ENCODE results near the gene ARSB.

ARSB gene

DNA sequence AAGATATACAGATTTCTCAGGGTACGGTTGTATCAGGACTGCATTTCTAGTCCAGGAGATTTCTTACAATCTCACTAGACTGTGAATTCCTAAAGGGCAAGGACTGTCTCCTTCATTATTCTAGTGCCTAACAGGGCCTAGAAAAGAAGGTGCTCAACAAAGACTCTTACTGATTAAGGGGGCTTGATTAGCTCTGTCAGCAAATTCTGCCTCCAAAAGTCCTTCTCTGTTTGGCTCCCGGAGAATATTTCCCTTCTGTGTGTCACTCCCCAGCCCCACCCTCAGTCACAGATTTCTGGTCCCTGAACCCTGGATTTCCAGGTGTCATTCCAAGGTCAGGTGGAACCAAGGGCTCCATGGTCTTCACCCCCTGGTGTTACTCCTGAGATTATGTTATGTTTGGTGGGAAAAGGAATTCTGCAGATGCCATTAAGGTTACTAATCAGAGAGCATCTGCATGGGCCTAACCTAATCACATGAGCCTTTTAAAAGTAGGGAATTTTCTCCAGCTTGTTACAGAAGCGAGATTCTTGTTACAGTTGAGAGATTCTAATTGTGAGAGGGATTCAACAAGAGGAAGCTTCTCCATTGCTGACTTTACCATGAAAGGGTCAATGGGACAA, 168.9 kb downstream of the ARSB start:
- 98 to 100% methylated on average over 2 to 3 of the region's 3 CpGs for WGBS, 2 experiments (ENCODE audit: insufficient coverage in 2 of 2)
- no peak overlapping the region for H3K27ac ChIP-seq (ENCODE audit: low read depth, low read length, severe bottlenecking)
- no peaks in the 10 kb centered on the region for H3K9me3 ChIP-seq (ENCODE audit: control insufficient read depth, low read length)
- no peaks in the 10 kb centered on the region for H3K4me1 ChIP-seq (ENCODE audit: control insufficient read depth, insufficient read depth, low read length, poor library complexity, severe bottlenecking)
- H3K36me3 ChIP-seq (ENCODE audit: control insufficient read depth, insufficient read depth, low read length) = peaks cover 5% of the 10 kb centered on the region
- H3K4me3 ChIP-seq (ENCODE audit: extremely low read depth, insufficient read depth, low read length, poor library complexity, severe bottlenecking) = no peak overlapping the region

DNA sequence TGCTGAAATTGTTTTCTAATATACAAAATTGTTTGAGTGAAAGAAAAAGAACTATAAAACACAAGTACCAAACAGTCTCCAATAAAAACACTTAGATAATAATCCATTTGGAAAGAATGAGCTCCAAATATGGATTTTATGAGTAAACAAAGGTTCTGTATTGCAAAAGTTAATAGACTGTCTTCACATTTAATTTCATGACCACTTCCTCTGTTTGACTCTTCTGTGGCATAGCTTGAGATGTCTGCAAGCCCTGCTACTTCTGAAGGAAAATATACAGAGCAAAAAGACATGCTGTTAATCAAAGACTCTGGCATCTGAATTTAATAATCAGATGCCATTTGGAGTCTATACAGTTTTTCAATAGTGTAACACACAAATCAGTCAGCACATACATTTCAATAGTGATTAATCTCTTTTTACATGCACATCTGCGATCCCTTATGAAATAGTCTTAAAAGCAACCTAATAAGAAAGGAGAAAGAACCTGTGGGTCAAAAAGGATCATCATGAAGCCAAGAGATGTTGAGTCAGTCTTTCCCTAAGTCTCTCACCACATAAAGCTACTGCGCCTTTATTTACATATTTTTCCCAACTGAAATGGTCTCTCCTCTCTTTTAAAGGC, 171.1 kb downstream of the ARSB start:
- 85 to 94% methylated on average over 2 of the region's 2 CpGs for WGBS, 2 experiments (ENCODE audit: insufficient coverage in 2 of 2)

GRCh38 chr5:78813286-78813685, 171.8 kb downstream of the ARSB start:
- no peak overlapping the region for H3K27ac ChIP-seq (ENCODE audit: low read depth, low read length, severe bottlenecking)
- H3K9me3 ChIP-seq (ENCODE audit: control insufficient read depth, low read length) = no peaks in the 10 kb centered on the region
- peaks cover 5% of the 10 kb centered on the region for H3K36me3 ChIP-seq (ENCODE audit: control insufficient read depth, insufficient read depth, low read length)
- WGBS, 2 experiments (ENCODE audit: insufficient coverage in 2 of 2) = 67% methylated on average over 1 of the region's 1 CpG; no CpG with 5 or more reads in 1 of the 2 experiments
- no peaks in the 10 kb centered on the region for H3K4me1 ChIP-seq (ENCODE audit: control insufficient read depth, insufficient read depth, low read length, poor library complexity, severe bottlenecking)
- H3K4me3 ChIP-seq (ENCODE audit: extremely low read depth, insufficient read depth, low read length, poor library complexity, severe bottlenecking) = no peak overlapping the region

More for the DNA sequence above, 171.1 kb downstream of the ARSB start:
- Histone ChIP-seq H3K4me3 (ENCODE audit: extremely low read depth, insufficient read depth, low read length, poor library complexity, severe bottlenecking) (no peak overlapping the region), H3K4me1 (ENCODE audit: control insufficient read depth, insufficient read depth, low read length, poor library complexity, severe bottlenecking) (no peaks in the 10 kb centered on the region), H3K36me3 (ENCODE audit: control insufficient read depth, insufficient read depth, low read length) (peaks cover 5% of the 10 kb centered on the region), H3K27ac (ENCODE audit: low read depth, low read length, severe bottlenecking) (no peak overlapping the region), H3K9me3 (ENCODE audit: control insufficient read depth, low read length) (no peaks in the 10 kb centered on the region)

DNA sequence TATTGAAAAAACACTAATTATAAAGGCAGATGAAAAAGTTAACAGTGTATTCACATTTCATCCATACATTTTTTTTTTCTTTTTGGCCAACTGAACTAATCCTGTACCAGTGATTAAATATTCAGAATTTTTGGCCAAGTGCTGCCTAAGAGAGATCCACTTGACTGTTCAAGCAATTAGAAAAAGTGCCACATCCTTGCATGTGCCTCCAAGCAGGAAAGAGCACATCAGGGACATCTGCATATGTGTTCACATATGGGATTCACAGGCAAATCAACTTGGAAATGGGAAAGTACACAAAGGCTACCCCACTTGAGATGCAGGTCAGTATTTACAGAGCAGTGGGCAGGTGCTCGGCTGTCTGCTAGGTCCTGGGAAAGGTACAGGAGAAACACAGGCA, 173.2 kb downstream of the ARSB start:
- Histone ChIP-seq H3K27ac (ENCODE audit: low read depth, low read length, severe bottlenecking) (no peak overlapping the region), H3K36me3 (ENCODE audit: control insufficient read depth, insufficient read depth, low read length) (peaks cover 4% of the 10 kb centered on the region), H3K9me3 (ENCODE audit: control insufficient read depth, low read length) (no peaks in the 10 kb centered on the region), H3K4me1 (ENCODE audit: control insufficient read depth, insufficient read depth, low read length, poor library complexity, severe bottlenecking) (peaks cover 1% of the 10 kb centered on the region), H3K4me3 (ENCODE audit: extremely low read depth, insufficient read depth, low read length, poor library complexity, severe bottlenecking) (no peak overlapping the region)
- WGBS, 2 experiments (ENCODE audit: insufficient coverage in 2 of 2) = 100% methylated on average over 1 of the region's 1 CpG

DNA sequence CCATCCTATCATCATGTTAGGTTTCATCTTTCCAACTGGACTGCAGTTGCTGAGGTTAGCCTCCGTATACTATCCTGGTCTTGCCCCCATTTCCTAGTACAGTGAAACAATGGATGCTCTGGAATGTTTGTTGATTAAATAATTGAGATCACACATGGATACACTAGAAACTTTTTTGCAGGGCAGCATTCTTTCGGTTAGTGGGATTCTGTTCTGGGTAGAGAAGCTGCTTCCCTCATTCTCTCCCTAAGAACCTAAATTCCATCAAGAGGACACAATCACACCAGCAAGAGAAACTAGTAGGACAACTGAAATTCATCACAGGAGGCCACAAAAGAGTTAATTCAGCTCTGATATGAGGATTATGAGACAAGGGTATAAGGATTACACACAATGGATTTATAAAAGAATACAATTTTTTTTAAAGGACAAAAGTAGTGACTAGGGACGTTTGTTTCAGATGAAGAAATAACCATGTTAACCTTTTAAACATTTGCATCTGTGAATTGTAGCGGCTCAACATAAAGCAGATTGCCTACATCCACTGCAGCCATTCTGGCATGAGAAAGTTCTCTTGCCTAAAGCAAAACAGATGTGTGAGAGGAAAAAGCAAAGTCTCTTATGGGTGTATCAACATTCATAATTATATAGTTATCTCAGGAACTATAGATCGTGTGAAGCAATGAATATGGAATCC, 173.8 kb downstream of the ARSB start:
- Histone ChIP-seq H3K36me3 (ENCODE audit: control insufficient read depth, insufficient read depth, low read length) (no peaks in the 10 kb centered on the region), H3K4me1 (ENCODE audit: control insufficient read depth, insufficient read depth, low read length, poor library complexity, severe bottlenecking) (peaks cover 4% of the 10 kb centered on the region), H3K4me3 (ENCODE audit: extremely low read depth, insufficient read depth, low read length, poor library complexity, severe bottlenecking) (no peak overlapping the region), H3K9me3 (ENCODE audit: control insufficient read depth, low read length) (no peaks in the 10 kb centered on the region), H3K27ac (ENCODE audit: low read depth, low read length, severe bottlenecking) (no peak overlapping the region)
- no CpG with 5 or more reads among the region's 5 CpGs for WGBS, 2 experiments (ENCODE audit: insufficient coverage in 2 of 2)

- Histone ChIP-seq H3K9me3 (ENCODE audit: control insufficient read depth, low read length) (no peaks in the 10 kb centered on the region), H3K4me1 (ENCODE audit: control insufficient read depth, insufficient read depth, low read length, poor library complexity, severe bottlenecking) (peaks cover 4% of the 10 kb centered on the region), H3K4me3 (ENCODE audit: extremely low read depth, insufficient read depth, low read length, poor library complexity, severe bottlenecking) (no peak overlapping the region), H3K27ac (ENCODE audit: low read depth, low read length, severe bottlenecking) (no peak overlapping the region), H3K36me3 (ENCODE audit: control insufficient read depth, insufficient read depth, low read length) (no peaks in the 10 kb centered on the region)
- 92 to 94% methylated on average over 2 to 6 of the region's 6 CpGs for WGBS, 2 experiments (ENCODE audit: insufficient coverage in 2 of 2)
These were observed 174.8 kb downstream of the ARSB start for GRCh38 chr5:78810098-78810920.

DNA sequence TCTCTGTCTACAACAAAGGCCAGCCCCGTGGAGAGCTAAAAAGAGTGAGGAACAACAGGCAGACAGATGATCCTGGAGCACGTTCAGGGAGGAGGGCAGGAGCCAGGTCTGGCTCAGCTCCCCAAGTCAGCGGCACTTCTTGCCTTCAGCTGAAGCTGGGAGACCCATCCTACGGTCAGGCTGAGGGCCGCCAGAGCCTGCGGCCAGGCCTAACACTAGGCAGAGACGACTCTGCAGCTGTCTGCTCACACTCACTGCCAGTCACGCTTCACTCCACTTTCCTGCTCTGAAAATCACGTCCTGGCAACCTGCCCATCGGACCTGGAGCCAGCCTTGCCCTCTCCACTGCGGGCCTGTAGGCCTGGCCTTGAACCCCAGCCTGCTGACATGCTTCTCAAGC, 175.7 kb downstream of the ARSB start:
- H3K27ac ChIP-seq (ENCODE audit: low read depth, low read length, severe bottlenecking) = no peak overlapping the region
- WGBS, 2 experiments (ENCODE audit: insufficient coverage in 2 of 2) = 91 to 93% methylated on average over 11 of the region's 11 CpGs
- no peaks in the 10 kb centered on the region for H3K9me3 ChIP-seq (ENCODE audit: control insufficient read depth, low read length)
- H3K36me3 ChIP-seq (ENCODE audit: control insufficient read depth, insufficient read depth, low read length) = no peaks in the 10 kb centered on the region
- peaks cover 4% of the 10 kb centered on the region for H3K4me1 ChIP-seq (ENCODE audit: control insufficient read depth, insufficient read depth, low read length, poor library complexity, severe bottlenecking)
- no peak overlapping the region for H3K4me3 ChIP-seq (ENCODE audit: extremely low read depth, insufficient read depth, low read length, poor library complexity, severe bottlenecking)

DNA sequence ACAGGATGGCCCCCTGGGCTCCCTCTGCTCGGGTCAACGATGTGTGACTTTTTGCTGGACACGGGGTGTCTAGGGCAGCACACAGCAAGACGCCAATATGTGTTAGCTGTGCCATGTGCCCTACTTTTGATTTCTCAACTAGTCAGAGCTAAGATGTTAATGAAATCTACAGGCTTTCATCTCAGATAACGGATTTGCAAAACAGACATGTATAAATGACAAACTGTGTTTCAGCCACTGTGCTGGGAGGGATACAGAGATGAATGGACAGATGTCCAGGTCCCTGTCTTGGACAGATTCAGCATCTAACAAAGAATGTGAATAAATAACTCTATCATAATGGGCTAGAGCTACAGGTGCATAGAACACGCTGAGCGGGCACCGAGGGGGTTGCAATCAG, 176.3 kb downstream of the ARSB start:
- WGBS, 2 experiments (ENCODE audit: insufficient coverage in 2 of 2) = 96 to 99% methylated on average over 8 of the region's 8 CpGs

DNA sequence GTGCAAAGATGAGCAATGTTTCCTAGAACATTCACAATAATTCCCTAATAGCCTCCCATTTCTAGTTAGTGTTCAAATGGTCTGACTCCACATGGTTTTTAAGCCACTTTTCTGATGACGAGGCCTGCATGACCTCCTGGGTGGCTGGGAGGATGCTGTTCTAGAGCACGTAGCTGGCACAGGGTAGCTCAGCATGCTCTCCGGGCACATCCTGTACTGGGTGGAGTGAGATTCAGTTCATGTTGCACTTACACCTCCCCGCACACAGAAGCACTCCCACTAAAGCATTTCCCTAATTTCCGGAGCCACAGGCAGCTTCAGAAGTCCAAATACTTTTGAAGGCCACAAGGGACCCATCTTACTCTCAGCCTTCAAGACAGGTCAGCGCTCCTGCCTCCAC, 176.7 kb downstream of the ARSB start:
- Histone ChIP-seq H3K4me1 (ENCODE audit: control insufficient read depth, insufficient read depth, low read length, poor library complexity, severe bottlenecking) (peaks cover 4% of the 10 kb centered on the region), H3K4me3 (ENCODE audit: extremely low read depth, insufficient read depth, low read length, poor library complexity, severe bottlenecking) (no peak overlapping the region), H3K36me3 (ENCODE audit: control insufficient read depth, insufficient read depth, low read length) (no peaks in the 10 kb centered on the region), H3K27ac (ENCODE audit: low read depth, low read length, severe bottlenecking) (no peak overlapping the region), H3K9me3 (ENCODE audit: control insufficient read depth, low read length) (no peaks in the 10 kb centered on the region)
- WGBS, 2 experiments (ENCODE audit: insufficient coverage in 2 of 2) = 89 to 97% methylated on average over 3 to 6 of the region's 6 CpGs

More for the DNA sequence above, 176.3 kb downstream of the ARSB start:
- Histone ChIP-seq H3K9me3 (ENCODE audit: control insufficient read depth, low read length) (no peaks in the 10 kb centered on the region), H3K27ac (ENCODE audit: low read depth, low read length, severe bottlenecking) (no peak overlapping the region), H3K4me3 (ENCODE audit: extremely low read depth, insufficient read depth, low read length, poor library complexity, severe bottlenecking) (no peak overlapping the region), H3K4me1 (ENCODE audit: control insufficient read depth, insufficient read depth, low read length, poor library complexity, severe bottlenecking) (peaks cover 4% of the 10 kb centered on the region), H3K36me3 (ENCODE audit: control insufficient read depth, insufficient read depth, low read length) (no peaks in the 10 kb centered on the region)

- no peak overlapping the region for H3K27ac ChIP-seq (ENCODE audit: low read depth, low read length, severe bottlenecking)
- no peaks in the 10 kb centered on the region for H3K36me3 ChIP-seq (ENCODE audit: control insufficient read depth, insufficient read depth, low read length)
- no peaks in the 10 kb centered on the region for H3K9me3 ChIP-seq (ENCODE audit: control insufficient read depth, low read length)
- 90 to 100% methylated on average over 4 to 5 of the region's 8 CpGs for WGBS, 2 experiments (ENCODE audit: insufficient coverage in 2 of 2)
- H3K4me3 ChIP-seq (ENCODE audit: extremely low read depth, insufficient read depth, low read length, poor library complexity, severe bottlenecking) = no peak overlapping the region
- peaks cover 4% of the 10 kb centered on the region for H3K4me1 ChIP-seq (ENCODE audit: control insufficient read depth, insufficient read depth, low read length, poor library complexity, severe bottlenecking)
These were observed 178.6 kb downstream of the ARSB start for GRCh38 chr5:78806544-78806943.

Measured in mesodermal cell (in vitro differentiated cells).